Measurements from ENCODE around the gene ZCCHC3.
A peak's percentile ranks its signal among the peaks of the same experiment; 100 is the strongest.
"Not testable (repeated sequence)": the region's sequence is repeated elsewhere in the genome, so short reads cannot be mapped to it uniquely, and the experiment has no call there.

The ZCCHC3 gene

GRCh38 chr20:329851-330232, 32.5 kb downstream of the ZCCHC3 start:
- Histone ChIP-seq H3K9ac (ENCODE audit: low read depth, low read length) (no peak overlapping the region), H3K9me3 (ENCODE audit: insufficient read depth, low read depth, low read length) (no peaks in the 10 kb centered on the region), H3K36me3 (ENCODE audit: insufficient read depth, low read depth, low read length) (peaks cover 9% of the 10 kb centered on the region), H3K4me3 (ENCODE audit: low read length) (no peak overlapping the region; the same call in 1 of the 2 replicates), H3K27me3 (ENCODE audit: insufficient read depth, low read length) (peaks cover 10% of the 10 kb centered on the region; the same call in 1 of the 2 replicates), H3K27ac (ENCODE audit: low read length) (no peak overlapping the region), H3K4me1 (ENCODE audit: insufficient read depth, low read length) (peaks cover 14% of the 10 kb centered on the region; the same call in 1 of the 2 replicates)

DNA sequence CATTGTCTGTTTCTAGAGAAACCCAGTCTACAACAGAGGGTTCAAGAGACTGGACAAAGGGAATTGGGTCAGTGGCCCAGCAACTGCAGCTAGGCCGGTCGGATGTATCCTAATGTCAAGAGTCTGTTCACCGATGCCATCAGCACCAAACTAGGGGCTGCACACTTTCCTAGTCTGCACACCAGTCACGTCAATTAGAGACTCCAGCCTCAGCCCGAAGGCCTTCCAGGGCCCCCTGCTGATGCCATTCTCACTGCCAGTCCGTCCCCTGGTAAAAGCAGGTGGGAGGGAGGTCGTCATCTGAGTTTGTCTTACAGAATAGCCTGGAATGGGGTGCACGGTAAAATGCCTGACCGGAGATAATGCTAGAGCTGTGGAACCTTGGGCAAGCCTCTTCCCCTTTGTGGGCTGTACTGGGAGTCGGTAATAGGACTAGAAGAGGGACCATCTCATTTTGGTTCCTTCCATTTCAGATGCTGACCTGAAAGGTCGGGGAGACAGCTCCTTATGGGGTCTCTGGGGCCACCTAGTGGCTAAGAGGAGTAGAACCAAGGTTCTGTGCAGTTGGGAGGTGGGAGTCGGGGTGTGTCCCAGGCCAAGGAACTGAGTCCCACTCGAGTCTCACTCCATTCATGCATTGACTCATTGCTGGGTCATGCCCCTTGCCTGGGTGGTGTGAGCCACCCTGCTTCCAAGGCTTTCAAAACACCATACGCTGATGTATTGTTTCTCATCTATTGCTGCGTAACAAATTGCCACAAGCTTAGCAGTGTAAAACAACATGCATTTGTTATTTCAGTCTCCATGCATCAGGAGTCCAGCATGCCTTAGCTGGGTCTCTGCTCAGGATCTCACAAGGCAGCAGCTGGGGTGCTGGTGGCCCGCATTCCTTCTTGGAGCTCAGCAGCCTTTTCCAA, 33.1 kb downstream of the ZCCHC3 start:
- H3K9me3 ChIP-seq (ENCODE audit: insufficient read depth, low read depth, low read length): no peaks in the 10 kb centered on the region
- peaks cover 9% of the 10 kb centered on the region for H3K36me3 ChIP-seq (ENCODE audit: insufficient read depth, low read depth, low read length)
- H3K27ac ChIP-seq (ENCODE audit: low read length): no peak overlapping the region
- H3K27me3 ChIP-seq (ENCODE audit: insufficient read depth, low read length): peaks cover 10% of the 10 kb centered on the region; the same call in 1 of the 2 replicates
- no peak overlapping the region for H3K4me3 ChIP-seq (ENCODE audit: low read length)
- H3K4me1 ChIP-seq (ENCODE audit: insufficient read depth, low read length): peaks cover 14% of the 10 kb centered on the region; the same call in 1 of the 2 replicates
- H3K9ac ChIP-seq (ENCODE audit: low read depth, low read length): no peak overlapping the region

DNA sequence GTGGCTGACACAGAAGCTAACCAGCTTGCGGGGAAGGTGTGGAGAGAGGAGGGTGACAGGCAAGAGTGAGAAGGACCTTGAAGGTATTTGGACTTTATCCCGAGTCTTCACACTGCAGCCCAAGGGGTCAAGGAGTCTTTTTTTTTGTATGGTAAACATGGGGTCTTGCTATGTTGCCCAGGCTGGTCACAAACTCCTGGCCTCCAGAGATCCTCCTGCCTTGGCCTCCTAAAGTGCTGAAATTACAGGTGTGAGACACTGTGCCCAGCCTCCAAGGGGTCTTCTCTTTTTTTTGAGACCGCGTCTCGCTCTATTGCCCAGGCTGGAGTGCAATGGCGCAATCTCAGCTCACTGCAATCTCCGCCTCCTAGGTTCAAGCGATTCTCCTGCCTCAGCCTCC, 37.2 kb downstream of the ZCCHC3 start:
- Histone ChIP-seq H3K36me3 (ENCODE audit: insufficient read depth, low read depth, low read length) (no peaks in the 10 kb centered on the region), H3K27ac (ENCODE audit: low read length) (no peak overlapping the region), H3K9ac (ENCODE audit: low read depth, low read length) (no peak overlapping the region), H3K4me3 (ENCODE audit: low read length) (no peak overlapping the region), H3K4me1 (ENCODE audit: insufficient read depth, low read length) (peaks cover 4% of the 10 kb centered on the region; the same call in 1 of the 2 replicates), H3K9me3 (ENCODE audit: insufficient read depth, low read depth, low read length) (no peaks in the 10 kb centered on the region), H3K27me3 (ENCODE audit: insufficient read depth, low read length) (peaks cover 36% of the 10 kb centered on the region)

DNA sequence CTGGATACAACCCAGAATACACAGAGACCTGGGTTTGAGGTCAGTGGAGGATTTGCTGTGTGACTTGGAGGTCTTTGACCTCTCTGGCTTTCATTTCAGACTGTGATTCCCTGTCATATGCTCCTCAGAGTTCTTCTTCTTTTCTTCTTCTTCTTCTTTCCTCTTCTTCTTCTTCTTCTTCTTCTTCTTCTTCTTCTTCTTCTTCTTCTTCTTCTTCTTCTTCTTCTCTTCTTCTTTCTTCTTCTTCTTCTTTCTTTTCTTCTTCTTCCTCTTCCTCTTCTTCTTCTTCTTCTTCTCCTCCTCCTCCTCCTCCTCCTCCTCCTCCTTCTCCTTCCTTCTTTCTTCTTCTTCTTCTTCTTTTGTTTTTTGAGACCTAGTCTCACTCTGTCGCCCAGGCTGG, 38.7 kb downstream of the ZCCHC3 start:
- H3K27me3 ChIP-seq (ENCODE audit: insufficient read depth, low read length): peaks cover 36% of the 10 kb centered on the region
- H3K4me1 ChIP-seq (ENCODE audit: insufficient read depth, low read length); H3K4me3 ChIP-seq (ENCODE audit: low read length); H3K36me3 ChIP-seq (ENCODE audit: insufficient read depth, low read depth, low read length); H3K27ac ChIP-seq (ENCODE audit: low read length); H3K9me3 ChIP-seq (ENCODE audit: insufficient read depth, low read depth, low read length); H3K9ac ChIP-seq (ENCODE audit: low read depth, low read length): not testable (repeated sequence)

- no peaks in the 10 kb centered on the region for H3K36me3 ChIP-seq (ENCODE audit: insufficient read depth, low read depth, low read length)
- H3K27ac ChIP-seq (ENCODE audit: low read length): no peak overlapping the region
- peaks cover 19% of the 10 kb centered on the region for H3K27me3 ChIP-seq (ENCODE audit: insufficient read depth, low read length)
Measured at GRCh38 chr20:341682-342081, 44.3 kb downstream of the ZCCHC3 start.

GRCh38 chr20:343107-343506, 45.7 kb downstream of the ZCCHC3 start:
- H3K27ac ChIP-seq (ENCODE audit: low read length): no peak overlapping the region
- H3K27me3 ChIP-seq (ENCODE audit: insufficient read depth, low read length): peaks cover 9% of the 10 kb centered on the region
- H3K4me1 ChIP-seq (ENCODE audit: insufficient read depth, low read length): peaks cover 4% of the 10 kb centered on the region; the same call in 1 of the 2 replicates
- no peaks in the 10 kb centered on the region for H3K36me3 ChIP-seq (ENCODE audit: insufficient read depth, low read depth, low read length)
- H3K4me3 ChIP-seq (ENCODE audit: low read length): no peak overlapping the region
- H3K9ac ChIP-seq (ENCODE audit: low read depth, low read length): no peak overlapping the region
- no peaks in the 10 kb centered on the region for H3K9me3 ChIP-seq (ENCODE audit: insufficient read depth, low read depth, low read length)

More at GRCh38 chr20:341682-342081, 44.3 kb downstream of the ZCCHC3 start:
- Histone ChIP-seq H3K9me3 (ENCODE audit: insufficient read depth, low read depth, low read length) (no peaks in the 10 kb centered on the region), H3K4me3 (ENCODE audit: low read length) (no peak overlapping the region), H3K4me1 (ENCODE audit: insufficient read depth, low read length) (peaks cover 4% of the 10 kb centered on the region; the same call in 1 of the 2 replicates), H3K9ac (ENCODE audit: low read depth, low read length) (no peak overlapping the region)

- Histone ChIP-seq H3K9me3 (ENCODE audit: insufficient read depth, low read depth, low read length) (no peaks in the 10 kb centered on the region), H3K36me3 (ENCODE audit: insufficient read depth, low read depth, low read length) (no peaks in the 10 kb centered on the region), H3K9ac (ENCODE audit: low read depth, low read length) (peak overlapping the region; percentile 80; the same call in 1 of the 2 replicates), H3K4me1 (ENCODE audit: insufficient read depth, low read length) (peaks cover 14% of the 10 kb centered on the region; the same call in 1 of the 2 replicates), H3K4me3 (ENCODE audit: low read length) (peak overlapping the region; percentile 75), H3K27ac (ENCODE audit: low read length) (no peak overlapping the region), H3K27me3 (ENCODE audit: insufficient read depth, low read length) (no peaks in the 10 kb centered on the region)
Measured at GRCh38 chr20:346033-346639, 48.8 kb downstream of the ZCCHC3 start.

- H3K4me3 ChIP-seq (ENCODE audit: low read length): peak within 1 kb of the TSS; percentile 75
- no peaks in the 10 kb centered on the region for H3K9me3 ChIP-seq (ENCODE audit: insufficient read depth, low read depth, low read length)
- peak within 1 kb of the TSS; percentile 80; the same call in 1 of the 2 replicates for H3K9ac ChIP-seq (ENCODE audit: low read depth, low read length)
- no peak within 1 kb of the TSS for H3K27ac ChIP-seq (ENCODE audit: low read length)
- no peaks in the 10 kb centered on the region for H3K27me3 ChIP-seq (ENCODE audit: insufficient read depth, low read length)
- peaks cover 14% of the 10 kb centered on the region; the same call in 1 of the 2 replicates for H3K4me1 ChIP-seq (ENCODE audit: insufficient read depth, low read length)
- no peaks in the 10 kb centered on the region for H3K36me3 ChIP-seq (ENCODE audit: insufficient read depth, low read depth, low read length)
Measured at GRCh38 chr20:346640-347316, 49.4 kb downstream of the ZCCHC3 start, which contains the start of gene NRSN2. TSS of gene NRSN2 (plus strand) at chr20:347111. CDS start at chr20:349644, 2,533 bp downstream.

DNA sequence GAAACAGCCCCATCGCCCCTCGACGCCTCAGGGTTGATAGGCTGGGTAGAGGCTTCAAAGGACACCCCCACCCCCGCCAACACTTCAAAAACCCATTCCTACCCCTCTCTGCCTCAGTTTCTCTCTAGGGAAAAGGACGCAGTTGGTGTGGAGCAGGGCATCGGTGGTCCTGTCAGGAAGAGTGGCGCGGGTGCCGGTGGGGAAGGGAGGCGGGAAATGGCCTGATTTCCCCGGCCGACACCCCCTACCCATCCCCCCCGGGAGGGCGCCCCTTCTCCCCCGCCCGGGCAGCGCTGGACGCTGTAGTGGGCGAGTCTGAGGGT, 49.9 kb downstream of the ZCCHC3 start:
- H3K36me3 ChIP-seq (ENCODE audit: insufficient read depth, low read depth, low read length): no peaks in the 10 kb centered on the region
- no peaks in the 10 kb centered on the region for H3K9me3 ChIP-seq (ENCODE audit: insufficient read depth, low read depth, low read length)
- no peak overlapping the region for H3K27ac ChIP-seq (ENCODE audit: low read length)
- H3K9ac ChIP-seq (ENCODE audit: low read depth, low read length): peak overlapping the region; percentile 80; the same call in 1 of the 2 replicates
- H3K27me3 ChIP-seq (ENCODE audit: insufficient read depth, low read length): no peaks in the 10 kb centered on the region
- H3K4me1 ChIP-seq (ENCODE audit: insufficient read depth, low read length): peaks cover 14% of the 10 kb centered on the region; the same call in 1 of the 2 replicates
- H3K4me3 ChIP-seq (ENCODE audit: low read length): peak overlapping the region; percentile 75

DNA sequence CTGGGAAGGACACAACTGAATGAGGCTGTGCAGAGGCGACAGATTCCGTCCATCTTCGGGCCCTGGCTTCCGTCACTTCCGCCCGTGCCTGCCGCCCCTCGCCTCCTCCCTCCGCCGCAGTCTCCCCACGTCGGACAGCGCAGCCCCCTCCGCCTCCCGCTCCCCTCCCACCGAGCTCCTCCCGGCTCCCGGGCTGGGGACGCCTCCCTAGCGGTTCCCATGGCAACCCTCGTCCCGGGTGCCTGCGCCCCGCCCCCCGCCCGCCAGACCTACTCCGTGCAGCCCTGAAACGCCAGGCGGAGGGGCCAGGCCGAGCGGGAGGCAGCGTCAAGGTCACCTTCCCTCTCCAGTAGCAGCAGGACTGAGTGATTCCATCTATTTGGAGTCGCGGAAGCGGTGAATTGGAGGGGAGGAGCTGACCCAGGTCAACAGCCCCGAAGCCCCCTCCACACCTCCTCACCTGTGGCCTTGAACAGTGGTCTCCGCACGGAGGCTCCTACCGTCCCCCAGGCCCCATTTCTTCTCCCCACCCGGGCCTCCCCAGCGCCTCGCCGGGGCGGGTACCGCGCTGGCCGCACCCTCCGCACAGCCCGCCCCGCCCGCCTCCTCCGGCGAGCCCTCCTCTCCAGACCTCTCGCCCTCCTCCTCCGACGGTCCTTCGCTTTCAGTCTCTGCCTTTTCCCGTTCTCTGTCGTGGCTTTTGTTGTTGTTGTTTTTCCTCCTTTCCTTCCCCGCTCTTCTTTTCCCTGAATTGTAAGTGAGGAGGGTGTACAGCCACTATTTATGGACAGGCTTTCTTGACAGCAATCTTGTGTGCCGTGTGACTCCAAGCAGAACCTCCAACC, 50.5 kb downstream of the ZCCHC3 start:
- H3K27me3 ChIP-seq (ENCODE audit: insufficient read depth, low read length): no peaks in the 10 kb centered on the region
- H3K27ac ChIP-seq (ENCODE audit: low read length): no peak overlapping the region
- peak overlapping the region; percentile 80; the same call in 1 of the 2 replicates for H3K9ac ChIP-seq (ENCODE audit: low read depth, low read length)
- H3K9me3 ChIP-seq (ENCODE audit: insufficient read depth, low read depth, low read length): no peaks in the 10 kb centered on the region
- H3K4me3 ChIP-seq (ENCODE audit: low read length): peak overlapping the region; percentile 75
- H3K36me3 ChIP-seq (ENCODE audit: insufficient read depth, low read depth, low read length): no peaks in the 10 kb centered on the region
- peaks cover 14% of the 10 kb centered on the region; the same call in 1 of the 2 replicates for H3K4me1 ChIP-seq (ENCODE audit: insufficient read depth, low read length)

All from iPS-20b (cell line).